ENCODE results near the gene NHSL1.

Gene NHSL1

DNA sequence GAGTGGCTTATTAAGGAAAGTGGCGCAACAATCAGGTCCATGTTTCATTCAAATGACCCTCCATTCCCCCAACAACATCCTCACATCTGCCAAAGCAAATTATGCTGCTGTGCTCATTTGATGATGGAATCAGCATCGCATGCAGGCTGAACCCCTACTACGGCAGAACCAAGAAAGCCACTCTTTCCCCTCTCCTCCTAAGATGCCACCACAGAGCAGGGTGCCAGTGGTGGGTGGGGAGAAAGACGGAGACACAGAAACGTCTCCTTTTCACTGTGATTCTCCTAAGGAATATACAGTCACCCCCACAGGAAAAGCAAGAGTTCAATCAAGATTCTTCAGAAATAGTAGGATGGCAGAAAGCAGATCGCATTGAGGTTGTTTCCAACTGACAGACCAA lies 78.2 kb downstream of the NHSL1 start:
- no peak overlapping the region for H2AFZ ChIP-seq (ENCODE audit: low read depth, low read length, severe bottlenecking)
- H3K79me2 ChIP-seq (ENCODE audit: insufficient read depth, low read length): no peaks in the 10 kb centered on the region
- no peaks in the 10 kb centered on the region for H3K9me2 ChIP-seq (replicated peaks; ENCODE audit: insufficient read depth, low read length)
- no peak overlapping the region for H3K9ac ChIP-seq (ENCODE audit: low read length)
- TF ChIP-seq, protein P1, sequence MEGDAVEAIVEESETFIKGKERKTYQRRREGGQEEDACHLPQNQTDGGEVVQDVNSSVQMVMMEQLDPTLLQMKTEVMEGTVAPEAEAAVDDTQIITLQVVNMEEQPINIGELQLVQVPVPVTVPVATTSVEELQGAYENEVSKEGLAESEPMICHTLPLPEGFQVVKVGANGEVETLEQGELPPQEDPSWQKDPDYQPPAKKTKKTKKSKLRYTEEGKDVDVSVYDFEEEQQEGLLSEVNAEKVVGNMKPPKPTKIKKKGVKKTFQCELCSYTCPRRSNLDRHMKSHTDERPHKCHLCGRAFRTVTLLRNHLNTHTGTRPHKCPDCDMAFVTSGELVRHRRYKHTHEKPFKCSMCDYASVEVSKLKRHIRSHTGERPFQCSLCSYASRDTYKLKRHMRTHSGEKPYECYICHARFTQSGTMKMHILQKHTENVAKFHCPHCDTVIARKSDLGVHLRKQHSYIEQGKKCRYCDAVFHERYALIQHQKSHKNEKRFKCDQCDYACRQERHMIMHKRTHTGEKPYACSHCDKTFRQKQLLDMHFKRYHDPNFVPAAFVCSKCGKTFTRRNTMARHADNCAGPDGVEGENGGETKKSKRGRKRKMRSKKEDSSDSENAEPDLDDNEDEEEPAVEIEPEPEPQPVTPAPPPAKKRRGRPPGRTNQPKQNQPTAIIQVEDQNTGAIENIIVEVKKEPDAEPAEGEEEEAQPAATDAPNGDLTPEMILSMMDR (IDR thresholded peaks at IDR 0.05; ENCODE audit: insufficient read depth, low read length, poor library complexity, severe bottlenecking): no peak
- TF ChIP-seq EZH2phosphoT487 (conservative IDR thresholded peaks at IDR 0.05; ENCODE audit: low read length): no peak
- H3K27me3 ChIP-seq (ENCODE audit: low read length): no peaks in the 10 kb centered on the region
- H3F3A ChIP-seq (ENCODE audit: insufficient read depth): no peaks in the 10 kb centered on the region
- H3K4me2 ChIP-seq (ENCODE audit: low read depth, low read length, poor library complexity, severe bottlenecking): no peak overlapping the region
- no peak overlapping the region for H3K4me3 ChIP-seq (ENCODE audit: insufficient read depth, low read length, poor library complexity, severe bottlenecking)
- H3K27ac ChIP-seq (ENCODE audit: low read depth, low read length): no peak overlapping the region
- H4K20me1 ChIP-seq (ENCODE audit: low read depth, low read length): no peaks in the 10 kb centered on the region
- H3K36me3 ChIP-seq (ENCODE audit: low read length): no peaks in the 10 kb centered on the region
- H3K9me3 ChIP-seq (ENCODE audit: insufficient read depth, low read length): no peaks in the 10 kb centered on the region

DNA sequence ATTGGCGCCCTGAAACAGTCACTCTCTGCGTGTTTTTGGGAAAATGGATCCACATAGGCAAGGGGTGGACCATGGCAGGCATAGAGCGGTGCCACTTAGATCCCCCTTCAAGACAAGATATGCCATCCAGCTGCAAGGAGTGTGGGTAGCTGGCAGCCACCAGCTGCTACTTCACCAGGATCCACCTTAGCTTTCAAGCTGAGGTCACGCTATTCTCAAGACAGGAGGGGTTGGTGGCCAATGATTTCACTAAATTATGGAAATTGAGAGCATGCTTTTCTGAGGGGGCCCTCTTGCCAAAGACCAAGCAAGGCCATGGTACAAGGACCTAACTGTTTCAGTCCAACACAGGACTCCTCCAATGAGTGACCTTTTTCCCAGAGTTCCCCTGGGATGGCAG lies 78.9 kb downstream of the NHSL1 start:
- Histone ChIP-seq H3K4me2 (ENCODE audit: low read depth, low read length, poor library complexity, severe bottlenecking) (no peak overlapping the region), H3F3A (ENCODE audit: insufficient read depth) (no peaks in the 10 kb centered on the region), H3K9me2 (replicated peaks; ENCODE audit: insufficient read depth, low read length) (no peaks in the 10 kb centered on the region), H3K27me3 (ENCODE audit: low read length) (no peaks in the 10 kb centered on the region), H3K27ac (ENCODE audit: low read depth, low read length) (no peak overlapping the region), H4K20me1 (ENCODE audit: low read depth, low read length) (no peaks in the 10 kb centered on the region), H3K4me3 (ENCODE audit: insufficient read depth, low read length, poor library complexity, severe bottlenecking) (no peak overlapping the region), H3K9me3 (ENCODE audit: insufficient read depth, low read length) (no peaks in the 10 kb centered on the region), H2AFZ (ENCODE audit: low read depth, low read length, severe bottlenecking) (no peak overlapping the region), H3K9ac (ENCODE audit: low read length) (no peak overlapping the region), H3K36me3 (ENCODE audit: low read length) (no peaks in the 10 kb centered on the region), H3K79me2 (ENCODE audit: insufficient read depth, low read length) (no peaks in the 10 kb centered on the region)
- TF ChIP-seq, protein P1 (IDR thresholded peaks at IDR 0.05; ENCODE audit: insufficient read depth, low read length, poor library complexity, severe bottlenecking): no peak
- no peak for TF ChIP-seq EZH2phosphoT487 (conservative IDR thresholded peaks at IDR 0.05; ENCODE audit: low read length)

DNA sequence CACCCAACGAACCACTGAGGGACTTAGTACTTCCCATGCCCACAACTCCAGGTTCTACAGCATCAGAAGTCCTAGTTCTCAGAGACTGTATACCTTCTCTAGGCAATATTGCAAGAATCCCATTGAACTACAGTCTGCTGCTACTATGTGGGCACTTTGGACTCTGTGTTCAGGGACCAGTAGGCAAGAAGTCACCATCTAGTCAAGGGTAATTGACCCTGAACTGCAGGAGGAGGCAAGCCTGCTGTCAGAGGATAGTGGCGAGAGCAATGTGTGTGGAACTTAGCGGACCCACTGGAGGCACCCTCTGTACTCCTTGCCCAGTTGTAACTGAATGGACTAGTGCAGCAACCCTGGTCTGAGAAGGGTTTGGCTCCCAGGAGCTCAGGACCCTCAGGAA lies 79.5 kb downstream of the NHSL1 start:
- Histone ChIP-seq H3K27ac (ENCODE audit: low read depth, low read length) (no peak overlapping the region), H3K36me3 (ENCODE audit: low read length) (no peaks in the 10 kb centered on the region), H3K4me3 (ENCODE audit: insufficient read depth, low read length, poor library complexity, severe bottlenecking) (no peak overlapping the region), H3K9me3 (ENCODE audit: insufficient read depth, low read length) (no peaks in the 10 kb centered on the region), H3F3A (ENCODE audit: insufficient read depth) (no peaks in the 10 kb centered on the region), H3K4me2 (ENCODE audit: low read depth, low read length, poor library complexity, severe bottlenecking) (no peak overlapping the region), H3K9ac (ENCODE audit: low read length) (no peak overlapping the region), H4K20me1 (ENCODE audit: low read depth, low read length) (no peaks in the 10 kb centered on the region), H3K9me2 (replicated peaks; ENCODE audit: insufficient read depth, low read length) (no peaks in the 10 kb centered on the region), H2AFZ (ENCODE audit: low read depth, low read length, severe bottlenecking) (no peak overlapping the region), H3K27me3 (ENCODE audit: low read length) (no peaks in the 10 kb centered on the region), H3K79me2 (ENCODE audit: insufficient read depth, low read length) (no peaks in the 10 kb centered on the region)
- TF ChIP-seq EZH2phosphoT487 (conservative IDR thresholded peaks at IDR 0.05; ENCODE audit: low read length): no peak
- TF ChIP-seq, protein P1 (IDR thresholded peaks at IDR 0.05; ENCODE audit: insufficient read depth, low read length, poor library complexity, severe bottlenecking): no peak
